ENCODE data around the gene LOXHD1.

DNA sequence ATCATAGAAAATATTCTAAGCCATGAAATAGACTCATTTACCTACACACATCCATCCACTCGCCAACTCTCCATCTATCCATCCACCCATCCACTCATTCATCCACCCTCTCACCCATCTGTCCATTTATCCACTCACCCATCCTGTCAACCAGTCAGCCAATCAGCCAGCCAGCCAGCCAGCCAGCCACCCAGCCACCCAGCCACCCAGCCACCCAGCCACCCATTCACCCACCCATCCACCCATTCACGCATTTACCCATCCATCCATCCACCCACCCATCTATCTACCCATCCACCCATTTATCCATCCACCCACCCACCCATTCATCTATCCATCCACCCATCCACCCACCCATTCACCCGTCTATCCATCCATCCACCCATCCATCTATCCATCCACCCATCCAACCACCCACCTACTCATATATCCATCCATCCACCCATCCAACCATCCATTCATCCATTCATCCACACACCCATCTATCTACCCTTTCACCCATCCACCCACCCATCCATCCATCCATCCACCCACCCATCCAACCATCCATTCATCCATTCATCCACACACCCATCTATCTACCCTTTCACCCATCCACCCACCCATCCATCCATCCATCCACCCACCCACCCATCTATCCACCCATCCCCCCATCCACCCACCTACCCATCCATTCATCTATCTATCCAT is 185.1 kb downstream of the LOXHD1 start:
- no peak for TF ChIP-seq CTCF (IDR thresholded peaks at IDR 0.05; ENCODE audit: borderline replicate concordance, extremely low read depth, low read length, poor library complexity, severe bottlenecking)
- TF ChIP-seq EZH2 (IDR thresholded peaks at IDR 0.05; ENCODE audit: borderline replicate concordance, low read depth, low read length, severe bottlenecking), result no peak
